Neural cell (in vitro differentiated cells): ENCODE results near the gene FLYWCH2.

Experiments
- CTCF ChIP-seq: fragments of 450-650 bp; IDR thresholded peaks from 2 replicates; pipeline ENCODE4 v1.5.1; 2014; ENCODE audit warnings: antibody characterized with exemption, mild to moderate bottlenecking, moderate library complexity; ENCODE audit not compliant: poor library complexity, severe bottlenecking
- EP300 ChIP-seq: fragments of 450-650 bp; conservative IDR thresholded peaks from 2 replicates; pipeline ENCODE4 v1.6.1; 2014; ENCODE audit warnings: antibody characterized with exemption, mild to moderate bottlenecking, moderate library complexity; ENCODE audit not compliant: poor library complexity, severe bottlenecking
- EZH2 ChIP-seq: fragments of 200-600, 300-800 bp; shearing (Covaris generic), sonication (generic); IDR thresholded peaks from 2 replicates; pipeline ENCODE4 v1.6.1; 2014; ENCODE audit warnings: antibody characterized with exemption, low read length, borderline replicate concordance, mild to moderate bottlenecking; ENCODE audit not compliant: insufficient read depth, poor library complexity, severe bottlenecking
- MXI1 ChIP-seq: fragments of 450-650 bp; conservative IDR thresholded peaks from 2 replicates; pipeline ENCODE4 v1.6.1; 2014; ENCODE audit warnings: antibody characterized with exemption, mild to moderate bottlenecking; ENCODE audit not compliant: poor library complexity, severe bottlenecking
- POLR2AphosphoS5 ChIP-seq: IDR thresholded peaks from 2 replicates; pipeline ENCODE4 v1.6.1; 2012
- RAD21 ChIP-seq: fragments of 450-650 bp; conservative IDR thresholded peaks from 2 replicates; pipeline ENCODE4 v1.6.1; 2014; ENCODE audit warnings: antibody characterized with exemption, mild to moderate bottlenecking, moderate library complexity
- REST ChIP-seq: IDR thresholded peaks from 2 replicates; pipeline ENCODE4 v1.6.1; 2012; ENCODE audit warnings: borderline replicate concordance
- SMC3 ChIP-seq: fragments of 450-650 bp; conservative IDR thresholded peaks from 2 replicates; pipeline ENCODE4 v1.6.1; 2014; ENCODE audit warnings: antibody characterized with exemption, mild to moderate bottlenecking, moderate library complexity; ENCODE audit not compliant: poor library complexity
- TAF1 ChIP-seq: IDR thresholded peaks from 2 replicates; pipeline ENCODE4 v1.6.1; 2012; ENCODE audit warnings: low read depth

- TF ChIP-seq CTCF (no peak), RAD21 (no peak), MXI1 (peak; percentile 65), EZH2 (no peak), TAF1 (peak; percentile 97), EP300 (no peak), SMC3 (no peak), POLR2AphosphoS5 (peak; percentile 95), REST (peak; percentile 83)
Measured at GRCh38 chr16:2905241-2905987, 22.4 kb downstream of the FLYWCH2 start.
